T1000 (cell line): ENCODE measurements around the gene HSPG2.

Experiments used
- DNase-seq: peaks from one replicate; lab custom pipeline; 2025; ENCODE audit warnings: mixed read lengths; lab: John Stamatoyannopoulos, UW

Gene HSPG2

GRCh38 chr1:21898326-21899200 is 38.5 kb downstream of the HSPG2 start:
- DNase-seq, result no peak

GRCh38 chr1:21897844-21898243 is 39.3 kb downstream of the HSPG2 start:
- DNase-seq, result no peak

GRCh38 chr1:21896652-21897532 is 40.2 kb downstream of the HSPG2 start:
- DNase-seq, result no peak

GRCh38 chr1:21896026-21896425 is 41.1 kb downstream of the HSPG2 start:
- no peak for DNase-seq

GRCh38 chr1:21894034-21894881 is 42.9 kb downstream of the HSPG2 start:
- DNase-seq, result no peak

- no peak for DNase-seq
Observed at GRCh38 chr1:21893046-21893805, 43.9 kb downstream of the HSPG2 start.

- DNase-seq, result no peak
Observed at GRCh38 chr1:21891621-21892479, 45.3 kb downstream of the HSPG2 start.

GRCh38 chr1:21891081-21891480 is 46.0 kb downstream of the HSPG2 start:
- DNase-seq, result no peak

GRCh38 chr1:21888500-21888899 is 48.6 kb downstream of the HSPG2 start:
- no peak for DNase-seq

GRCh38 chr1:21887796-21888195 is 49.3 kb downstream of the HSPG2 start:
- DNase-seq, result no peak

GRCh38 chr1:21887216-21887736 is 49.8 kb downstream of the HSPG2 start:
- no peak for DNase-seq

- DNase-seq, result no peak
Observed at GRCh38 chr1:21886486-21887215, 50.5 kb downstream of the HSPG2 start.

GRCh38 chr1:21885236-21886037 is 51.7 kb downstream of the HSPG2 start:
- no peak for DNase-seq

GRCh38 chr1:21884456-21885235 is 52.5 kb downstream of the HSPG2 start:
- no peak for DNase-seq

- DNase-seq, result no peak
Observed at GRCh38 chr1:21882721-21883415, 54.2 kb downstream of the HSPG2 start.

- DNase-seq, result no peak
Observed at GRCh38 chr1:21881250-21881649, 55.9 kb downstream of the HSPG2 start.

- no peak for DNase-seq
Observed at GRCh38 chr1:21880619-21880970, 56.5 kb downstream of the HSPG2 start.
